ENCODE results near the gene AKT1.
A peak's percentile ranks its signal among the peaks of the same experiment; 100 is the strongest.
"Not testable (repeated sequence)": the region's sequence is repeated elsewhere in the genome, so short reads cannot be mapped to it uniquely, and the experiment has no call there.

AKT1 gene

DNA sequence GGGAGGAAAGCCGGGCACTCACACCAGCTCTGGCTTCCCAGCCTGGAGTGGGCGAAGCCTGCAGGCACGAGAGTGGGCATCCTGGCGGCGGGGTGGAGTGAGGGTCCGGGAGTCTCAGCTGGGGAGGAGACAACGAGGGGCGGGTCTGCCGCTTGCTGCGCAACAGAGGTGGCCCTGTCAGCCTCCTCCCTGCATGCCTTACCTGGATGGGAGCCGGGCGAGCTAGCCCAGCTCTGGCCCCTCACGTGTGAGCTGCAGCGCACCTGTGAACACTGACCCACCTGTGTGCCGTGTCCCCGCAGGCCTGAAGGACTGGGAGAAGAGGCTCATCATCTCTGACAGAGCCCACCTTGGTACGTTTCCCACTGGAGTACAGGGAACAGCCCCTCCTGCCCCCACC, 56.5 kb downstream of the AKT1 start:
- DNase-seq (ENCODE audit: low spot score) = no peak

DNA sequence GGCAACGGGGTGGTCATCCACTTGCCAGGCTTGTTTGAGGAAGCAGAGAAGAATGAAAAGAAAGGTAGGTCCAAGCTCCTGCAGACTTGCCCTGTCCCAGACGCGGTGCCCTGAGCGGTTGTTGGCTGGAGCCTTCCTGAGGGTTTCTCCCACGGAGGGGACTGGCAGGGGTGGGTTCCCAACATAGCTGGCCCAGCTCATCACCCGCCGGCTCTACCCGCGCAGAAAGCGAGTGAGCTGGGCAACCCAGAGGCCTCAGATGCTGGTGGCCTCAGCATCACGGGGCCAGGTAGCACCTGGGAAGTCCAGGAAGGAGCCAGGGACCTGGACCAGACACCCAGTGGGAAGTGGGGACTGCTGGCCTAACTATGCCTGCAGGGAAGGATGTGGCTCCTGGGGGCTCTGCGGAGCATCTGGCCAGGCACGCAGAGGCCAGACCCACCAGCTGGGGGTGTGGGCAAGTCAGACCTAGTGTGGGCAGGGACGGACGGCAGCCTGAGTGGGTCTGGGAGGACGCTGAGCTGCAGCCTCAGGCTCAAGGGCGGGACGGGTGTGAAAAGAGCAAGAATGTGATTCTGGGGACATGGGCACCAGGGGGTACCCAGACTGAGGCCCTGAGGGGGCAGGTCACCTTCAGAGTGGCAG, 57.1 kb downstream of the AKT1 start:
- DNase-seq (ENCODE audit: low spot score) = no peak

DNA sequence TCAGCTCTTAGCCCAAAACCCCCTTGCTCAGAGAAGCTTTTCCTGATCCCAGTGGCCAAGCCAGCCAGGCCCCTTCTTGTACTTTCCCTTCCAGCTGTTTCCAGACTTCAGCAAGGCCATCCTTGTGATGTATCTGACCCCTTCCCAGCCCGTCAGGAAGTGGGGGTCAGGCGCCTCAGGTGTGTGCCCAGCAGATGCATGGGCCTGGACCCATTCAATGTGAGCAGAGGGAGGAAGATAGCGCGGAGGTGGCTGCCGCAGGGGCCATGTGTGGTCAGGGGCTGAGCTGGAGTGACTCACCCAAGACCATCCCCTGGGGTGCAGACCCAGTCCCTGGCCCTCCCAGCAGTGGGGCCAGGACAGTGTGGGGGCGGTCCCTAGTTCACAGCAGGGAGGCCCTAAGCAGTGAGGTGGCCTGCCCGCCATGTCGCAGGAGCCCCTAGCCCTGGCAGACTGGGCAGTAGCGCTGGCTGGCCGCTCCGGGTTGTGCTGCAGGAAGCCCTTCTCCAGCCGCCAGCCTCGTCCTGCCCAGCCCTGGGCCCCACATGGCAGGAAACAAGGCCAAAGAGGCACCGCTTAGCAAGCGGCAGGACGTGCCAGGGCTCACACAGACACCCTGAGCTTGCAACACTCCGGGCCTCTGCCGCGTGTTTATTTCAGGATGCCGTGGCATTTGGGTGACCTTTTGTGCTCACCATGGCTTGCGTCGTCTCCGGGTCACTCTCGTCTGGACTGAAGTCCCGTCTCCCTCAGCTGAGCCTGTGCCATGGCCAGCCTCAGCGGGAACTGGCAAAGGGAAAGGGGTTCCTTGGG, 59.5 kb downstream of the AKT1 start:
- DNase-seq (ENCODE audit: low spot score) = peak; percentile 70

DNA sequence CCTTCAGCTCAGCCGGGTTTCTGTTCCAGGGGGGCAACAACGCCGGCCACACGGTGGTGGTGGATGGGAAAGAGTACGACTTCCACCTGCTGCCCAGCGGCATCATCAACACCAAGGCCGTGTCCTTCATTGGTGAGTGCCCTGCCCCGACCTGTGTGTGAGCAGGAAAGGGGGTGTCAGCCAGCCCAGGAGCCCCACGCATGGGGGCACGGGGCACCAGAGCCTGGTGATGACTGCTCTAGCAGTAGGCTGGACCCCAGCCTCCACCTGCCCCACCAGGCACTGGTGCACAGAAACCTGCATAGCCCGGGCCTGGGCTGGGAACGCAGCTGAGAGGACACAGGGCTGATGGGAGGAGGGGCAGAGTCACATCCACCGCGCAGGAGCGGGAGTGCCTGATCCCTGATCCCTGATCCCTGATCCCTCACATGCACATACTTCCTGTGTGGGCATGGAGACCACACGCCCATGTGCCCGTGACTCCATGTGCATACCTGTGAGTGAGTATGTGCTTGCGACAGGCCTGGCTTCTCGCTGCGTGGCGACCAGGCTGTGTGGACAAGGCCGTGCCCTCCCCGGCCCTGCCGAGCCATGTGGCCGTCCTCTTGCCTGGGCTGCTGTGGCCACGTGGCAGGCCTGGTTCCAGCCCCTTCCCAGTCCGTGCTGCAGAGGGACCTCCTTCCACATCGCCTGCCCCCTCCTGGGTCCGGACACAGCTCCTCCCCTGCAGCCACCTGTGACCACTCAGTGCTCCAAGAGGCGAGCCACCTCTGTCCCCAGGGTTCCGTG, 60.4 kb downstream of the AKT1 start:
- no peak for DNase-seq (ENCODE audit: low spot score)

DNA sequence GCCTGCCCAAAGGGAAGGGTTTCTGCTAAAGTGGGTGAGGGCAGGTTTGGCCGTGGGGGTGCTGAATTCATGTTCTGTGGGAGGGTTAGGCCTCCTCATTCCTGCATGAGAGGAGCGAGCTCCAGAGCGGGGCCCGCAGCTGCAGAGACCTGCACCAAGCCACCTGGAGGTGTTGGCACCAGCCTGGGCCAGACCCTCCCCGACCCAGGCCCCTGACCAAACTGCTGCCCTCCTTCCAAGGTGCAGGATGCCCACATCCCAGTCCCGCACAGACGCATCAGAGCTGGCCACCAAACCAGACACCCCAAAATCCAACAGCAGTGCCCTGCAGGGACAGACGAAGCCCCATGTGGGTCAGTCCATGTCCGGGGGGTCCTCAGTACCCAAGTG, 61.0 kb downstream of the AKT1 start:
- DNase-seq (ENCODE audit: low spot score) = no peak

DNA sequence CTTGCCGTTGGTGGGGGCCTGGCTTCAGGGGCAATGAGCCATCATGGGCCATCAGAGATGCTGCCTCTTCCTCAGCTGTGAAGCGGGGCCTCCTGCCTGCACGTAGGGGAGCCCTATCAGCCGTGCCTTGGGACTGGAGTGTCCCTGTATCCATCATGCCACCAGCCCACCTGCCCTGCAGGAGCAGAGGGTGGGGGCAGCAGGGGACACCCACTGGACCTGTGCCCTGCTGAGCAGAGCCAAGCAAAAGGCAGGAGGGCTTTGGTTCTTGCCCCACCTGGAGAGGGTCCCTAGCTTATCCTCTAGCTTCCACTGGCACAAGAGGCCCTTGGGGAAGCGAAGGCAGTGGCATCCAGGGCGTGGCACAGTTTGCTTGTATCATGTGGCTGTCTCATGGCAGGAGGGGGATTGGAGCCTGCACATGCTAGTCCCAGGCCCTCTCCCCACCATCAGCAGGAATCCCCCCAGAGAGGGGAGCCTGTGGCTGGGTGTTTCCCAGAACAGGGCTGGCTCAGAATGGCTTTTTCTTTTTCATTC, 61.4 kb downstream of the AKT1 start:
- DNase-seq (ENCODE audit: low spot score) = no peak

DNA sequence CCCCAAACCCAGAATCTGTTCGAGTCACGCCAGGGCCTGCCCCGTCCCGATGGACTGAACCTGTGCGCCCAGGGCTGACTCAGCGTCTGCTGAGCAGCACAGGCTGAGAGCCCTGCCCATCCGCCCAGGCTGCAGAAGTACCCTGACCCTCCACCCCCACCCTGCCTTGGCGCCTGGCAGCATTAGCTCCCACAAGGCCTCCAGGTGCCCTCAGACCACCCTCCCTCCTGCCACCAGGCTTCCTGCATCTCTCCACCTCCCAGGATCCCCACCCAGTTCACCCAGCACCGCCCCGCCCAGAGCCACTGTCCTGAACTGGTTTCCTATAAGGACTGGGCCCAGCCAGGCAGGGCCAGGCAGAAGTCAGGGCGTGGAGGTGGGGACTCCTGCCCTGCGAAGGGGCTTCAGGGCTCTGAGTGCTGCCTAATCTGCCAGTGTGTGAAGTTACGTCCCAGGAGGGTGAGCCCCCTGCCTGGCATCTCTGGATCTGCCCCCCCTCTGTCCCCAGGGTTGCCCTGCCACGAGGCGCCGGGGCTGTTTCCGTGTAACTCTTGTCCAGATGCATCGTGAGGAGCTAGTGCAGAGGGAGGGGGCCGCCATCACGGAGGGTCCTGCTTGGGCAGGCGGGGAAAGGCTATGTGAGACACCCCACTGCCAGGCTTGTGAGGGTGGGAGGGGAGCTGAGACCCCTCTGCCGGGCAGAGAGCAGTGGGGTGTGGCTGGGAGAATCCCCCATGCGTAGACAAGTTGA, 62.4 kb downstream of the AKT1 start:
- DNase-seq (ENCODE audit: low spot score) = no peak

DNA sequence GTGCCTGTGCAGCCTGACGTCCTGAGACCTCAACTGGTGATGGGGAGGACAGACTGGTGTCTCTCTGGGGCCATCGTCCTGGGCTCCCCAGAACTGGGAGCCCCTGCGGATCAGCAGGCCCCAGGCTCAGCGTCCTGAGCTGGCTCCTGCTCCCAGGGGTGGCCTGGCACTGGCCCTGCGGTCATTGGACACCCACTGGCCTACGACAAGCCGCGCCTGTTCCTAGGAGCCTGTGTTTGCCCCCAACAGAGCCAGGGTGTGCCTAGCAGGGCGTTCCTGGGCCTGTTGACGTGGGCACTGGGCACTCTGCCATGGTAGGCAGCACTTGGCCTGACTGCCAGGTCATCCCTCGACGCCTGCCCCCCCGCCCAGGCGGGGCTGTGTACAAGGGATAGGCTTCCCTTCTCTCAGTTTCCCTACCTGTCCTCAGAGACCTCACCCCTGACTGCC, 63.2 kb downstream of the AKT1 start:
- no peak for DNase-seq (ENCODE audit: low spot score)

DNA sequence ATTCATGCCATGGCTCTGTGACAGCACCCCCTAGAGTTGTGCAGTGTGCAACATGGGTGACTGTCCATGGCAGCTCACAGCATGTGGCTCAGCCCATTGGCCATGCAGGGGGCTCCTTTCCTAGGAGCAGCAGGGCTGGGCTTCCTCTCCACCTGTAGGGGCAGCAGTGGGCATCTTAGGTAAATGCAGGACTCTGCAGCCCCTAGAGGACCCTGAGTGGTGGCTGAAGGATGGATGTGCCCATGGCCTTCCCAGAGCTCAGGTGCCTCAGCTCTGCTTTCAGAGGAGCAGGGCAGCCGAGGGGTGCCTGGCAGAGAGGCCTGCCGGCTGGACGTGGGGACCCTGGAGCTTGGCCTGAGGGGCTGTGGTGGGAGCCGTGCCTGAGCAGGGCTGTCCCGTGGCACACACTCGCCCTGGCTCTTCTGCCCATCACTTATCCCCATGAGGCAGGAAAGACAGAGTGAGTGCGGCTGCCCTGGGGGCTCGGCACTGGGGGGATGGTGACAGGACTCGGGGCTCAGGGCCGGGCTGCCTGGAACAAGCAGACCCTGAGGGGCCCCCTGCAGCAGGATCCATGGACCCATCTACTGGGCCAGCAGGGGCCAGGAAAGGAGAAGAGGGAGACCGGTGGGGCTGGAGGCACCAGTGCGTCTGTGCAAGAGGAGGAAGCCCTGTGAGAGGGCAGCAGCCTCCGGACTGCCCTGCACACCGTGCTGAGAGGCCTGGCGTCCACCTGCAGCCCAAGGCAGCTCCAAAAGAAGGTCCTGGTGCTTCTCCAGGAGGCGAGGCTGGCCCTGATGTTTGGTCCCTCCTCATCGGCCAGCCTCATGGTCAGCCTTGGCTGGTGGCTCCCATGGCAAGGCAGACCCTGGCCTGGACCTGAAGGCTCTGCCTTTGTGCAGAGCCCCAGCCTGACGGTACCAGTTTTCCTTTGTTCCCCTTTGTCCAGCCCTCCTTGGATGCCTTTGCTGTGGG, 63.9 kb downstream of the AKT1 start:
- DNase-seq (ENCODE audit: low spot score) = no peak

DNA sequence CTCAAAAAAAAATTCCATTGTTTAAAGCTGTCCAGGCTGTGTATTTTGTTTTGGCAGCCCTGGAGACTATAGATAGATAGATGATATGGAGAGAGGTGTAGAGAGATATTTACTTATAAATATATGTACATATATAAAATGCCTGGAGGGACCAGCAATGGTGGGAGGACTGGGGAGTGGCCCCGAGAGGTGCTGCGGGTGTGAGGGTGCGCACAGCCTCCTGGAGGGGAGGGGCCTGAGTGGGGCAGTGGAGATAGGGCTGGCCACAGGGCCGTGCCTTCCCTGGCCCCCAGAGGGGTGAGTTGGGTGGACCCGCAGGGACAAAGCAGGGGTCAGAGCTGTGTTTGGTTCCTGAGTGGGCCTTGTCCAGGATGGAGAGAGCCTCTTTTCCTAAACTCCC, 65.1 kb downstream of the AKT1 start:
- no peak for DNase-seq (ENCODE audit: low spot score)

DNA sequence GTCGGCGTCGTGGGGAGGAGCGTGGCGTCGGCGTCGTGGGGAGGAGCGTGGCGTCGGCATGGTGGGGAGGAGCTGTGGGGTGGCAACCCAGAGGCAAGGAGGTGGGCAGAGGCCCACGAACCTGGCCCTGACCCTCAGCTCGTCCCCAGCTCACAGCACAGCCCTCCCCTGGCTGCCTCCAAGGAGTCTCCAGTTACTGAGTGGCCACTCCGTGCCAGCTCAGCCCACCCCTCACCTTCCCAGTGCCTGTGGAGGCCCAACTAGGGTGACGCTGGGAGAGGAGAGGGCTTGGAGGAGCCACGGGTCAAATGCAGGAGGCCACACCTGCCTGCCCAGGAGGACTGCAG, 65.7 kb downstream of the AKT1 start:
- no peak for DNase-seq (ENCODE audit: low spot score)

DNA sequence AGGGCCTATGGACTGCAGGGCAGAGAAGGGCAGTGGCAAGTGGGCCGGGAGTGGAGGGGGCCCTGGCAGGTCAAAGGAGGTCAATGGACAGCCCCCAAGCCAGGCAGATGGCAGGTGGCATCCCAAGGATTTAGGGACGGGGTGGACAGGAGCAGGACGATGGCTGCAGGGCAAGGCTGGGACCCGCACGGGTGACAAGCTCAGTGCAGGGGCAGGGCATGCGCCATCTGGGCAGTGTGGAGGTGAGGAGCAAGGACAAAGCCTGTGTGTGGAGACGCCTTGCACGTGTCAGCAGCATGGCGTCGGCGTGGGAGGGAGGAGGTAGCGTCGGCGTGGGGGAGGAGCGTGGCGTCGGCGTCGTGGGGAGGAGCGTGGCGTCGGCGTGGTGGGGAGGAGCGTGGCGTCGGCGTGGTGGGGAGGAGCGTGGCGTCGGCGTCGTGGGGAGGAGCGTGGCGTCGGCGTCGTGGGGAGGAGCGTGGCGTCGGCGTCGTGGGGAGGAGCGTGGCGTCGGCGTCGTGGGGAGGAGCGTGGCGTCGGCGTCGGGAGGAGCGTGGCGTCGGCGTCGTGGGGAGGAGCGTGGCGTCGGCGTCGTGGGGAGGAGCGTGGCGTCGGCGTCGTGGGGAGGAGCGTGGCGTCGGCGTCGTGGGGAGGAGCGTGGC, 66.2 kb downstream of the AKT1 start:
- not testable (repeated sequence) for DNase-seq (ENCODE audit: low spot score)

DNA sequence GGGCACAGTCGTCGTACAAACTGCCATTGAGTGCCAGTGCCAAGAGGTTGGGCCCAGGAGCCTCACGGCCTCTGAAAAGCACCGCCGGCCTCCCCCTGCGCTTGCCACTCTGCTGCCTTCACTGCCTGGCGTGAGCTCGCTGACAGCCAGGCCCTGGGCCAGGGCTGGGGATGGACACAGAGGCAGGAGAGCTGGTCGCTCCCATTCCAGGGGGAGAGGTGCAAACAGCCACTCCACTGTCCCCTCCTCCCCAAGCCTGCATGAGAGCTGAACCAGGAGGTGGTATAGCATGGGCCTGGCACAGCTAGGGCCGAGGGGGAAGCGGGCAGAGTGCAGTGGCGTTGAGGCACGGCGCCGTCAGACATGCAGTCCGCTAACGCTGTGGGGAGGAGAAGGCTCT, 66.9 kb downstream of the AKT1 start:
- no peak for DNase-seq (ENCODE audit: low spot score)

DNA sequence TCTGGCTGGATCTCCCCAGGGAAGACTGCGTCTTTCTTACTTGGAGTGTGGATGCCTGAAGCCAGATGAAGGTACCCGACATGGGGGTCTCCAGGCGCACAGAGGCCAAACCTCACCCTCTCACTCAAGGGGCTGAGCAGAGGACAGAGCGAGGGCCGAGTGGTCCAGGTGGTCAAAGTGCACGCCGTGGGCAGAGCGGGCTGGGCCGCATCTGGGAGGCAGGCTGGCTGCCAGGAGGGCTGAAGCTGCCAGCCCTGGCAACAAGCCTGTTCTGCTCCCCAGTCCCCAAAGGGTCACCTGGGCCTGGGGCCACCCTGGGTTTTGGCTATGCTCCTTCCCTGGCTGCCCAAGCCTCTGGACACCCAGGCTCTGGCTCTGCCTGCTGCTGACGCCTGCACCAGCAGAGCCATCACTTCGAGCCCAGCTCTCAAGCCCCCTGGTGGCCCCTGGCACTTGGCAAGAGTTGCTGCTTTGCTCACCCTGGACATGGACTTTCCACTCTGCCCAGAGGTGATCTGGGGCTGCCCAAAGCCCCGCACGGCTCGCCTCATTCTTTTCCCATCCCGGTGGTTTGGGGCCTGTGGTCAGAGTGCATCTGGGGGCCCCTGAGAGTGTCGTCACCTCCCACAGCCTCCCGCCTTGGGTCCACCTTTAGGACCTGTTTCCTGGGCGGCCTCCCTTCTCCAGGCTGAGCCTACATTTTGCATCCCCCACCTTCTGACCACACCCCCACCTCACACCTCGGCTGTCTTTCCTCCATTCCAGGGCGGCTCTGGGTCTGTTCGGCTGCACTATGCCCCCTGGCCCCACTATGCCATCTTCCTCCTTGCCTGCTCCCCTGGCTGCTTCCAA, 68.7 kb downstream of the AKT1 start:
- no peak for DNase-seq (ENCODE audit: low spot score)

DNA sequence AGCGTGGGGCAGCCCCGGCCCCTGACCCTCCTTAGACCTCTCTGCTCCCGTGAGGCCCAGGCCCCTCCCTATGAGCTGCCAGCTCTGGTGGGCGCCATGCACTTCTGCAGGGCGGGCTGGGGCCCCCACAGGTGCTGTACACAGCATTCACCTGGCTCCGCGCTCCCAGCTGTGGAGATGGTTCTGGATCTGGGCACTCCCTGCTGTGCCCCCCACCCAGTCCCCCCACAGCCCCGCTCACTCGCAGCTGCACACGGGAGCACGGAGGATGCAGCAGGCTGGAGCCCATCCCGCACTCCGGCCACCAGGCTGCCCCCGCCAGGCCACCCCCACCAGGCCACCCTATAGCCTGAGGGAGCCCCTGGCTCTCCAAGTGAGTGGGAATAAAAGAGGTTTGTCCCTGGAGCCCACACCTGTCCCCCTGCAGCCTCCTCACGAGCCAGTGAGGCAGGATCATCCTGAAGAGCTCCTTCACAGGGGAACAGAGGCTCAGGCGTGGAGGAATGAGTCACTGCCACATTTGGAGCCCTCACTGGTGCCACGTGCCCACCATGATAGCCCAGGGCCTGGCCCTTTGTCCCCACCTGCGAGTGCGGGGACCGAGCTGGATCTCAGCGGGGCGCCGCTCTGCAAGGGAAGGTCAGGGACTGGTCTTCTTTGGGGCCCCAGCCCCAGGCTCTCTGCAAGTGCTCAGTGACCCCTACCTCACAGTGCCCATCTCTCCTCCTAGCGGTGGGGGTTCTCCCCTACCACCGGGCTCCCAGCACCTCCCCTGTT, 69.6 kb downstream of the AKT1 start:
- no peak for DNase-seq (ENCODE audit: low spot score)

DNA sequence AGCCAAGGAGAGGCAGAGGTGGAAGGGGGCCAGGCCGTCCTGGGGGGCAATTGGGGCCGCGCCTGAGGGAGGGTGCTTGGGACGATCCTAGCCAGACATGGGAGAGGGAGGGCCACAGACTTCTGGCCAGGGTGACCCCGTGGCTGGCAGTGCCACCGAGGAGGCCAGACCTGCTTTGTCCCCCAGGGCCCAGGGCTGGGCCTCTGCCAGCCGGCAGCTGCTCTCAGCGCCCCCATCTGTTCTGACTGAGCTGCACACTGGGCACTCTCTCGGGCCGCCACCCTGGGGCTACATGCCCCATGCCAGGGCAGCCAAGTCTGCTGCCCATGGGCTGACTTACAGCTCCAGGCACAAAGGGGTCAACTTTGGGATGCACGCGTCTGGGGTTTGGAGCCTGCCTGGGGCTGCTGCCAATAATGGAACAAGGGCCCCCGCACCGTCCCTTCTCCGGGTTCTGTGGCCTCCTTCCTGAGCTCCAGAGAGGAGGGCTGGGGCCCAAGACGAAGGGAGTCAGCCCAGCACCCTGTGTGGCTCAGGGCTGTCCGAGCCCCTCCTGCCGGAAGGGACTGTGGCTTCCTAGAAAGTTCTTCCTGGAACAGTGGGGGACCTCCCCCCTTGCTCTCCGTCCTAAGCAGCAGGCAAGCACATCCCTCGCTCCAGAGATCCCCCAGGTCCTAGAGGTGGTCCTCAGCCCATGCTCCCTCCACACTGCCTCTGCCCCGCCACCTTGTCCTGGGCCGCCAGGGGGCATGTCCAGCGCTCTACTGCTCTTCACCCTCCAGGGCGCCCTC, 70.4 kb downstream of the AKT1 start:
- peak; percentile 58 for DNase-seq (ENCODE audit: low spot score)

DNA sequence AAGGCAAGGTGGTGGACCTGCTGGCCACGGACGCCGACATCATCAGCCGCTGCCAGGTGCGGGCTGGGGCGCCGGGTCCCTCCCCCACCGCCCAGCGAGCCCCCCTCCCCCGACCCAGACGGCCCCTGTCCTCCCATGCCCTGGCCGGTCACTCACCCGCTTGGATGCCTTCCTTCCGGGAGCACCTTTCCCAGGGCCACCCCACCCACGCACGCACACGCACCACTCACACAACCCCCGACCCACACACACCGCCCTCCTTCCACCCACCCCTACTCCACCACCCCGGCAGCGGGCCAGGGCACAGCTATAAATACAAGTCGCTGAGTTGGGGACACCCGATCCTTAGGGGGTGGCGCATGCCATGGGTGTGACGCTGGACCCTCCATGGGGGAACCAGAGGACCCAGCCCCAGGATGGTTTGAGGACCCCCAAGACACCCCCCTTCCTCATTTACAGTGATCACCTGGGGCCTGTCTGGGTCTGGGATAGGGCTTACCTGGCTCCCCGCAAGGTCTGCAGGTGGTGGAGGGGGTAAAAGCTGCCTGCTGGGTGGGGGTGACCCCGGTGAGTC, 71.1 kb downstream of the AKT1 start:
- no peak for DNase-seq (ENCODE audit: low spot score)

Data from putamen (tissue), 1 donor.